Head of caudate nucleus (tissue), 42 donors: ENCODE results near the gene LGALS3BP.

ENCODE experiments used
- DNase-seq, 42 donors: peaks; one replicate each; pipeline versions ENCODE4 v3.0.0 to v3.0.0-alpha.2; 2020 to 2021; ENCODE audit warnings: mixed read lengths in 7 of 42
- intact Hi-C: fragments of 100-400 bp; cut with DNase I; formaldehyde crosslinking; loops from one replicate; pipeline ENCODE4 v1.15.0; 2022

The LGALS3BP gene

GRCh38 chr17:78933959-78934568, 45.7 kb downstream of the LGALS3BP start:
- intact Hi-C loops = loop anchor here (5.0 kb wide), 1 partner anchor 52 kb away; no protein-coding TSS in a partner anchor
- peak; percentile 68 to 94 (median 82) for DNase-seq

DNA sequence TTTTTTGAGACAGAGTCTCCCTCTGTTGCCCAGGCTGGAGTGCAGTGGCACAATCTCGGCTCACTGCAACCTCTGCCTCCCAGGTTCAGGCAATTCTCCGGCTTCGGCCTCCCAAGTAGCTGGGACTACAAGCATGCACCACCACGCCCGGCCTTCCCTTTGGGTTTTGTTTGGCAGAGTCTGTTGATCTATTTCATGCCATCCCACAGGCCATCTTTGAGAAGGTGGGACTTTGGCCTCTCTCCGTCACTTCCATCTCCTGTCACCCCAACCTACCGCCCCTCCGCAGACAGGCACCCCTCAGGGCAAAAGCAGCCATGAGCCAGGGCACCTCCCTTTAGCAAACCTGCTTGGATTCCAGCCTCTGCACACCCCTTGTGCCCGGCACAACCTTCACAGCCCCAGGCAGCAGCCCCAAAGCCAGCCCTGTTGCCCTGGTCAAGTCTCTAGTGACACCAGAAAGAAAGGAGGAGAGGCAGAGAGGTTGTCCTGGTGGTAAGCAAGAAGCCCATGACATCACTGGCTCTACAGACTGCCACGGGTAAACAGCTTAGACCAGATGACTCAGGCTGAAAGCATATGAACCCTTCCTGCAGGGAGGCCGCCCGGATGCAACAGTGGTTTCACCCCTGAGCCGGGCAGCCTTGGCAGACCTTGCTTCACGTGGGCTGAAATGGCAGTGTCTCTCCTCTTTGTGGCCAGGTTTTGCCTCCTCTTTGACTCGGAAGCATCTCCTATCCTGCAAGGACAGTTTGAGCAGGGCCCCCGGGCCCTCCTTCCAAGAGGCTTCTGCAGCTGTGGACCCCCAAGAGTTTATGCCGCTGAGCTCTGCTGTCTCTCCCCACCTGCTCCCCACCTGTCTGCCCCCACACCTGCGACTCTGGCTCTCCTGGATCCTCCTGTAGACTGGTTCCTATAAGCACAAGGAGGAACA, 46.4 kb downstream of the LGALS3BP start:
- DNase-seq = peak in 1 of 42 donors; percentile 56

GRCh38 chr17:78929908-78930775, 49.6 kb downstream of the LGALS3BP start:
- intact Hi-C loops = loop anchor here (5.0 kb wide), 1 partner anchor 48 kb away; no protein-coding TSS in a partner anchor
- no peak for DNase-seq

More for the DNA sequence above, 46.4 kb downstream of the LGALS3BP start:
- intact Hi-C loops = loop anchor here (5.0 kb wide), 1 partner anchor 51 kb away; no protein-coding TSS in a partner anchor

GRCh38 chr17:78925662-78926555, 53.8 kb downstream of the LGALS3BP start:
- intact Hi-C loops = no loop called here
- peak in 36 of 42 donors; percentile 42 to 85 (median 64) for DNase-seq

- DNase-seq = peak; percentile 80 to 96 (median 92)
- intact Hi-C loops = no loop called here
Observed at GRCh38 chr17:78925234-78925633, 54.5 kb downstream of the LGALS3BP start, which contains the start of gene TIMP2. Gene TIMP2 (minus strand): TSS chr17:78925387. CDS start chr17:78925088, 299 bp downstream.

GRCh38 chr17:78924481-78925151, 55.1 kb downstream of the LGALS3BP start:
- intact Hi-C loops = loop anchor here (5.0 kb wide), 1 partner anchor 57 kb away; no protein-coding TSS in a partner anchor
- DNase-seq = peak in 9 of 42 donors; percentile 18 to 58 (median 42)

DNA sequence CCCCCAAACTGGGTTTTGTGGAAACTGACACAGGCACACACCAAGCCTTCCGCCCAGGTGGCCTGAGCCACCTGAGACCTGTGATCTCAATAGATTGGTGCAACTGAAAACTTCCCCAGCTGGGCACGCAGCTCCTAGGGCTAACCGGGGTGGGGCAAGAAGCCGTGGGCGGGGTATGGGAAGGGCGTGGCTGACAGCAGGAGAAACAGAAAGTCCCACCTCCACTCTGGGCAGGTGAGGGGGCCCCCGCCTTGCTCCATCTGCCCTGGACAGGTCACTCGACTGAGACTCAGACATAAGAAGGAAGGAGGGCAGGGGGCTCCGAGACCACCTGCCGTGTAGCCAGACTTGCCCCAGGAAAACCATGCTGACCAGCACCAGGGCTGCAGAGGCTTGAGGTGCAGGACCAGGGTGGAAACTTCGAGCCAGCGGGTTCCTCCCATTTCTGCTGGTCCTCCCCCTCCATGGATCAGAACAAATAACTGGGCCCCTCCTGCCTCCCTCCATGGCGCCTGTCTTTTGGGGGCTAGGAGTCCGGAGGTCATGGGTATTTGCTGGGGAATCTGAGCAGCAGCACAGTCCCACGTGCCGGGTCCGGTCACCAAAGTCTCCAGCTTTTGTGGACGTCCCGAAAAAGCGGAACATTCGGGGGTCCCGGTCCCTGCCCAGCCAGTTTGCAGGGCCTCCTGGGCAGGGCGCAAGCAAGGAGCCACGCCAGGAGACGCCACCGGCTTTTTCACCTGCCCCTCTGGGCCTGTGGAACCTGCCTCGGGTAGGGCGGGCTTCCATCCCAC, 55.9 kb downstream of the LGALS3BP start:
- peak in 14 of 42 donors; percentile 15 to 63 (median 39) for DNase-seq
- intact Hi-C loops = loop anchor here (5.0 kb wide), 1 partner anchor 57 kb away; no protein-coding TSS in a partner anchor

DNA sequence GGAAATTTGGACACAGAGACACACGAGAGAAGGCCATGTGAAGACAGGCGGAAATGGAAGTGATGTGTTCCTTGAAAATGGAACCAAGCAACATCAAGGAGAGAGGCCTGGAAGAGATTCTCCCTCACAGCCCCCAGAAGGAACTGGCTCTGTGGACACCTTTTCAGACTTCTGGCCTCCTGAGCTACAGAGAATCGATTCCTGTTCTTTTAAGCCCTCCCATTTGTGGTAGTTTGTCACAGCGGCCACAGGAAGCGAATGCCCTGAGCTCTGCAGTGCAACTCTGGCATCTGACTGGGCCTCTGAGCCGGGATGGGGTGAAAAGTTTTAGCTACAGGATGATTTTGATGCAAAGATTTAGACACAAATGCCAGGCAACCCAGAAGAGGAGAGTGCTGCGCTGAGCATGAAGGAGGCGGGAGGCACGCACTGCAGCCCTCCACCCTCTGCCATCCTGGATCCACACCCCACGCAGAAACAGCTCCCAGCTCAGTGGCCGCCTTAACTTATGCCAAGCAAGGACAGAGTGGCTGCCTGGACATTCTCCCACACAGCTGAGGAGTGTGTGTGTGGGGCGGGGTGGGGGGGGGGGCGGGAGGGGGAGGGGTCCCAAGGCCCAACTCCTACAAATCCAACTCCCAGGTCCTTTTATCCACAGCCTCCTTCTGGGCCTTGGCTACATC, 56.8 kb downstream of the LGALS3BP start:
- intact Hi-C loops = loop anchor here (5.0 kb wide), 1 partner anchor 56 kb away; no protein-coding TSS in a partner anchor
- DNase-seq = peak in 5 of 42 donors; percentile 23 to 59 (median 33)

DNA sequence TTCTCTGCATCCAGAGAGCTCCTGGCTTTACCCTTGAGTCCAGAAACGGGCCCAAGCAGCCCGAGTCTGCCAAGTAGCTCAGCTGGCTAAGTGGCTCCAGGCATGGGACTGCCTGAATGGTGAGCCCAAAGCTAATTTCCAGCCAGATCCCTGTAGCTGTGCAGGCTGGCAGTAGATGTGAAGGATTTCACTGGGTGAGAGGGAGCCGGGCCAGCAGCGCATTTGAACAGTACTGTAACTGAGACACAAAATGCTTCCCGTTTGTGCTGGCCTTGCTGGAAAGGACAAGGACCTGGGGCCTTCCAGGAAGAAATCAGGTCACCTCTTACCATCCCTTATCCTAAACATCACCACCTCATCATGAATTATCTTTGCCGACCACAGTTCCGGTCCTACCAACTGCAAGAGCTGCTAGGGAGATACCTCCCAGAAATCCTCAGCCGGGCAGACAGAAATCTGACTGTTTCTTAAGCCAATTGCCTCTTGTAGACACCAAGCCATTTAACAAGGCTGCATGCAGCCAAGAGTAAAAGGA, 58.2 kb downstream of the LGALS3BP start:
- intact Hi-C loops = loop anchor here (5.0 kb wide), 1 partner anchor 54 kb away; no protein-coding TSS in a partner anchor
- DNase-seq = peak in 41 of 42 donors; percentile 37 to 87 (median 69)
